NCI-H524 treated with DMSO at 0.1 percent for 48 hours (cell line): ENCODE measurements around the gene ZCCHC7.

Source experiments
- DNase-seq: peaks from one replicate; lab custom pipeline; 2025; lab: John Stamatoyannopoulos, UW

The ZCCHC7 gene

GRCh38 chr9:37336150-37336549 is 215.8 kb downstream of the ZCCHC7 start:
- DNase-seq: no peak

DNA sequence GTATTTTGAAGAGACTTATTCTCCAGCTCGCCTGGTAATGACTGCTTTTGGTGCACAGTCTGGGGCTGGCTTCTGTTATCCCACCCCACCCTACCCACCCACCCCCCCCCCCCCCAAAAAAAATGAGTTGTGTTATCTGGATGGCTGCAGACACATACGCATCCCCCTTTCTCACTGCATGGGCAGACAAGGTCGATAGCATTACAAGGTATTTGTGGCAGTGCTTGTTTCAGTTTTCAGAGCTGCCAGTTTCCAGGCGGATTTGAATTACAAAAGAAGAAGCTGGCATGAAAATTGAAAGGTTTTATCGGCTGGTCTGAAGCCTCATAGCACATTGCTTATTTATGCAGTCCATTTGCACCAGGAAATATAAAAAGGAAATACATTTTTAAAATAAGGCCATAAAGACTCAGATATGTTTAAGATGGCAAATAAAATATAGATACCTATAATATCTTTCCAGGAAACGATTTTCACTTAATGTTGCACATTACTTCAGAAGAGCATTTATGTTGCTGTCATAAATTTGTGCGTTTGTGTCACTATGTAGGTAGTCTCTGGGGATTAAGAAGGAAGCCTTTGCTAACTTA is 217.0 kb downstream of the ZCCHC7 start:
- no peak for DNase-seq

- DNase-seq: no peak
These were observed 217.8 kb downstream of the ZCCHC7 start for GRCh38 chr9:37338218-37338617.

DNA sequence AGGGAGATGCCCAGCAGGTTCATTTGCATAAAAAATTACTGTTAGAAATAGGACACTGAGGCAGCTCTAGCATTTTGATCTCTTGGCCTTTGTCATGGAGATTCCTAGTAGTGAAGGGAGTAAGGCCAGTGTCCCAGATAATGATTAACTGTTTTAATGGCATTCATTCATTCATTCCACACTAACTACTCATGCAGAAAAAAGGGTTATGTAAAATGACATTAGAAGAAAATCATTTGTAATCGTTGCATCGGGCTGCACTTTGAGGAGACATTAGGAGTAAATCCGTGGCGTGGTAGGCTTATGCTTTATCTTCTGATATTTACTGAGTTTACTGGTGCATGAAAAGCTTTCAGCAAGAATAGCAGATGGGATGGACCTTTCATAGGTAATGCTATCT is 219.5 kb downstream of the ZCCHC7 start:
- DNase-seq: no peak

- no peak for DNase-seq
These were observed 220.6 kb downstream of the ZCCHC7 start for GRCh38 chr9:37340961-37341360.

GRCh38 chr9:37341704-37342103 is 221.3 kb downstream of the ZCCHC7 start:
- DNase-seq: no peak

DNA sequence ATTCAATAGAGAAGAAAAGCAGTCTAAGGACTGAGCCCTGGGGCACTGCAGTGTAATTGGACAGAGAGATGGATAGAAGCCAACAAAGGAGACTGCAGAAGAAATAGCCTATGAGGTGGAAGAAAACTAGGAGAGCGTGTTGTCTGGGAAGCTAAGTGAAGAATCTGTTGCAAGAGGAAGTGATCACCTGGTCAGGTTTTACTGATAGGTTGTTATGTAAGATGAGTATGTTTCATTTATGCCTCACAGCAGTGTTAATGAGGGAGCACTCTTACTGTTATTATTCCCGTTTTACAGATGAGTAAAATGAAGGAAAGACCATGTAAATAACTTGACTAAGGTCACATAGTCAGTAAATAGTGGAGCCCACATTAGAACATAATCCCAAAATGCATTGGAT is 222.1 kb downstream of the ZCCHC7 start:
- DNase-seq: no peak

DNA sequence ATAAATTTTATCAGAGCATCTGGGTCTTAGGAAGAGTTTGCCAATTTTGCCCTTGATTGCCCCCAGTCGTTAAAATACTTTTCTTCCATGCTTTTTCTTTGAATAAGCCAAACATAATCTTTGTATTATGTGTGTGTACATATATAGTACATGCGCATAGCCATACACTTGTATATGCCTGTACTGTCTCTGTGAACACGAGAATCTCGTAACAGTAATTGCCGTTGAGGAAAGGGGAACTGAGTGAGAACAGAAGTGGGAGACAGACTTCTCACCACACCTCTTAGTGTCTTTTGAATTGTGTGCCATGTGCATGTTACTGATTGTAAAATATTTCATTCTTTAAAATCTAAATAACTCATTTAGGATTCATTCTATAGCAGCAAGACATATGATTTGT is 222.5 kb downstream of the ZCCHC7 start:
- DNase-seq: no peak

- DNase-seq: no peak
These were observed 223.3 kb downstream of the ZCCHC7 start for GRCh38 chr9:37343724-37344123.

GRCh38 chr9:37345038-37345437 is 224.7 kb downstream of the ZCCHC7 start:
- no peak for DNase-seq

GRCh38 chr9:37348917-37349316 is 228.5 kb downstream of the ZCCHC7 start:
- DNase-seq: no peak

DNA sequence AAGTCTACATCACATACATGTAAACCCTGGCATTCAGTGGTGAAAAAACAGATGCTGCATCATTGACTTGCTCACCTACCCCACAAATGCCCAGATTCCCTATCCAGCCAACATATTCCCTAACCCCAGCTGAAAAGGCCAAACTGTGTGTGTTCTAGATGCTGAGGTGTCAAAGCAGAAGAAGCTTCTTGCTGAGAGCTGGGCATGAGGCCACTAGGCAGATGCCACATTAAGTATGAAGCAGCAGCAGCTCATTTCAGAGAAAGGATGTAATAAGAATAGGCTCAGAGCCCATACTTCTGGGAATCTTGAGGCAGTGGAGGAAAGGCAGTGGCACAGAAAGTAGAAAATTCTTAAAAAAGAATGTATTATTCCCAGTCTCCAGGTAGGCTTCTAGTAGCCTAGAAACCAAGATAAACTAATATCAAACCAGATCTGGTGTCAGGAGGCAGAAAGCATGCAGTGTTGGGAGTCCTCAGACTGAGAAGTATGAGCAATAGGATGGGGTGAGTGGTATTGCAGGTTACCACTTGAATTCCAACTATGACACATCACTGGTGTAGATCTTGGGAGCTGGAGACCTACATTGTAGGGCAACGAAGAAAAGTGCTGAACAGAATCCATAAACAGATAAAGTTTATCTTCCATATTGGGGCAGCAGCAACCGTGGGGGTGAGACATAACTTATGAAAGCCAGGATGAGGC is 230.3 kb downstream of the ZCCHC7 start:
- DNase-seq: no peak

DNA sequence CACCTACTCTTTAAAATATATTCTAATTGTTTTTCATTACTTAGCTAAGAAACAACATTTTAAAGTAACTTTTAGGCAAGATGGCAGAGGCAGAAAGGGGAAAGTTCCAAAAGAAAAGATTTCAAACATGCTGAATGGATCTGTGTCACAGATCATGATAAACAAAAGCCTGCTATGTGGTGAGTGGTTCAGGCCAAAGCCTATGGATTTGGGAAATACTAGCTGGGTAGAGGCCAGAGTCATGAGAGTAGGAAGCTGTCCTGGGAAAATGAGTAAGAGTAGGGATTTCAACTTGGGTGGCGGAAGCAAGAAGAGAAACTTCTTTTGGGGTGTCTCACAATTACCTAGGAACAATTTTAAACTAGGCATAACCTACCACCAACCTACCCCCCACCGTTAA is 233.4 kb downstream of the ZCCHC7 start:
- DNase-seq: no peak

DNA sequence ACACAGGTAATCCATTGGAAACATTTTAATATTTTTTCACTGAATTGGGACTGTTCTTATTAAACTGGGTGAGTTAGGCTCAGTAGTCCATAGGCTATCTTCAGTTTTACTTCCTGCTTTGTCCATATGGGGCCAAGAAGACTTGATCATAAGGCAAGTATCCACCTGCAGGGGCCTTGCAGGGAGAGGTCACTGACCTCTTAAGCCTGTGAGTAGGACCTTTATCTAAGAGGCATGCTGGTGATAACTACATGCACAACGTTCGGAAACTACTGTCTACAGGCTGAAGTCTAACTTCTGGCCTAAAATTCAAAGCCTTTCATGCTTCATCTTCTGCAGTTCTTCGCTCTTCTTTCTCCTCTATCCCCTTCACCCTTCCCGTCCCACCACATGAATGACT is 242.1 kb downstream of the ZCCHC7 start:
- no peak for DNase-seq

GRCh38 chr9:37363124-37363523 is 242.8 kb downstream of the ZCCHC7 start:
- DNase-seq: no peak

GRCh38 chr9:37364136-37364535 is 243.8 kb downstream of the ZCCHC7 start:
- no peak for DNase-seq

DNA sequence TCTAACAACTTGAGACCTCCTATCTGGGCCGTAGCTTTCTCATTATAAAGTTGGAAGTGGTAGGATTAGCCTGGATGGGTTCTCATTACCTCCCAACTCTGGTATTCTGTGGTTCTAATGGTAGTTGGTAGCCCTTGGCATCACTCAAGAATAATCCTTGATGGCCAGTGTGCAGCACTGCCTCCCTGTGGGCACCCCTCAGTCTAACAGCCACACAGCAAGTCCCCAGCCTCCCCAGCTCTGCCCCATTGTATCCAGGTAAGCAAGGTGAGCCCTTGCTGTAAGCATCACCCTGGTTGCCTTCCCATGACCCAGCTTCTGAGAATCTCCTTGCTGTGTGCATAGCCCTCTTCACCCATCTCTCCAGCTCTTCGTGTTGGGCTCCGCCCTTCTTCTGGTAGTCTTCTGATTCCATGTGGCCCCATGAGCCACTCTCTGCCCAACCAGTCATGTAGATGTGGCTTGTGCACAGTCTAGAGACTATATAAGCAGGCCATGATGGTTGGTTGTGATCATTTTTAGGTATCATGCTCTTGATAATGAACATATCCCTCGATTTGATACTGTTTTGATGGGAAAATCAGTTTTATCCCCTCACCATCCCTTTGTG is 244.5 kb downstream of the ZCCHC7 start:
- no peak for DNase-seq

- DNase-seq: no peak
These were observed 249.3 kb downstream of the ZCCHC7 start for GRCh38 chr9:37369671-37370070.

DNA sequence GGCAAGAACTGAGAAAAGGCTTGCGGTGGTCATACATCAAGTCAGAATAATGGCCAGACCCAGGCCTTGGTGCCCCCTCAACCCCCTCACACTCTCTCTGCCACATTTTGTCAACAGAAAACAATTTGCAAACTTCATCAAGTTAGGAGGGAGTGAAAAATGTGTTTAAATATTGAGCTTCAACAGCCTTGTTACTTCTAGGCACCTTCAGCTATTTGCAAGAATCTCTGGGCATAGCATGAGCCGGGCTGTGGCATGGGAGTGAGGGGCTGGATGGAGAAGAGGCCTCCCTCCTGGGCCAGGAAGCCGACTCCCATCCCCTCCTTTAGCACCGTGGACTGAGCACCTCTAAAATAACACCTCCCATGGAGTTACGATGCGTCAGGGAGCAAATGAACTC is 249.9 kb downstream of the ZCCHC7 start:
- no peak for DNase-seq

DNA sequence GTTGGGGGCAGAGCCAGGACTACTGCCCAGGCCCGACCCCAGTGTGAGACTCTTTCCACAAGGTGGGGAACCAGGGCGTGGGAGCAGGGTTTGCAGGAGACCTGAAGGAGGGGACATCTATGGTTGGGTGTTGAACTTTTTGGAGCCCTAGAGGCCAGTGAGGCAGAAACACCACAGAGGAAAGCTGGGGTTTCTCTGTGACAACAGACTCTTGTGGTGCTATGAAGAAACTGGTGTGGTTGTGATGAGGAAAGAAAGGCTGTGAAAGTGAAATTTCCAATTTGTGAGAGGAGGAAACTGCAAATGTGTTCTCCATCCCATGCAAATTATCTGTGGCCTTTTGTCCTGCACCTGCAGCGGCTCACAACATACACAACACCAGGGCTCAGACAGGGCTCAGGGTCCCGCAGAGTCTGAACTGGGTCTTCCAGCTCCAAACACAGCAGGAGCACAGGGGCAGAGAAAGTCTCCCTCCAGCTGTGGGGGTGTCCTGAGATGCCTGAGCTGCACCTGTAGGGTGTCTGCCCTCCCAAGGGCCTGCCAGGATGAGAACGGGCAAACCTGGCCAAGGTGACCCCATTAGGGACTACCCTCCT is 250.7 kb downstream of the ZCCHC7 start:
- no peak for DNase-seq

DNA sequence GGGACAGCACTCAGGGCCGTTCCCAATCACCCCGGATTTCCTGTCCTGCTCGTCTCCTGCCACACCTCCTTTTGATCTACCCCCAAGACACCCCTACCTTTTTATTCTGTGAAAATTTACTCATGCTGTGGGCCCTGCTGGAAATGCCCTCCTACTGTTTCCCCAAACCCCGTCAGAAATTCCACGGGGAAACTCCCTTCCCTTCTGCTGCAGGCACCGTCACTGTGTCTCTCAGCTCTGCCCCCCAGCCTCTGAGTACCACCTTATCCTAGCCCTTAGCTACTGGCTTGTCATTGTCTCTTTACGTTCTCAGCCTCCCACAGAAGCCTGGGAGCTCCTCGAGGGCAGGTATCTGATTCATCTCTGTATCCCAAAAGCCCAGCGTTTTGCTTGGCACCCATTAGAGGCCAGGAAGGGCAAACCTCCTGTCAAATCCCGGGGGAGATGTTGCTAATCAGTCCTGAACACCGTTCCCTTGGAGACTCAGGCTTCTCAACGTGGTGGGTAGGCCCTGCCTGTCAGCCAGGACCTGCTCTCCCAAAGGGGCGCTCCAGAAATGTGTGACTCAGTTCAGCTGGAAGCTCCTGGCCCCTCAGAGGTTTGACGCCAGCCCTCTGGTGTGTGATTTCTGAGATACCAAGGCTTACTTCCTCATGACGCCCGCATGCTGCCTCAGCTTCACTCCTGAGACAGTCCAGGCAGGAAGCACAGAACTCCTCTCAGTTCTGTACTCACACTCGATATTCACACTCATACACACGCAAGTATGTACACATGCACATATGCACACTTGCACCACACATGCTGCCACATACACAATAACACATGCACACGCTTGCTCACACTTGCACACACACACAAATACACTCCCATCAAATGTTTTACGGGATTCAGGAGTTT is 251.4 kb downstream of the ZCCHC7 start:
- DNase-seq: no peak

- DNase-seq: no peak
These were observed 252.5 kb downstream of the ZCCHC7 start for GRCh38 chr9:37372839-37373238.
